Stimulated activated naive B cell treated with anti-CD40 and anti-IgM and Interleukin-4, amounts not matched to agents 10 μg/mL and 1 μg/mL and 100 μg/mL, for 72 hours (primary cell): ENCODE measurements around the gene PITPNC1.
"Not testable (repeated sequence)": the region's sequence is repeated elsewhere in the genome, so short reads cannot be mapped to it uniquely, and the experiment has no call there.

ENCODE experiments used
- ATAC-seq, 2 donors: fragments of 150-1000 bp; cut with Tn5 transposase; replicated peaks; 2 replicates each; pipeline ENCODE4 v1.10.0; 2021; ENCODE audit warnings: moderate library complexity in 1 of 2
- DNase-seq: peaks from one replicate; pipeline ENCODE4 v3.0.0; 2021
- H3K27ac Mint-ChIP-seq: one replicate; pipeline ENCODE4 v1.8.0; 2022; ENCODE audit warnings: mild to moderate bottlenecking, mixed read lengths
- H3K27me3 Mint-ChIP-seq, 2 donors: one replicate each; pipeline ENCODE4 v1.8.0; 2022; ENCODE audit warnings: mixed read lengths in 2 of 2
- H3K36me3 Mint-ChIP-seq, 2 donors: one replicate each; pipeline ENCODE4 v1.8.0; 2022; ENCODE audit warnings: mixed read lengths in 2 of 2, mild to moderate bottlenecking in 1 of 2
- H3K4me1 Mint-ChIP-seq, 2 donors: one replicate each; pipeline ENCODE4 v1.8.0; 2022; ENCODE audit warnings: mixed read lengths in 2 of 2, mild to moderate bottlenecking in 1 of 2
- H3K4me3 Mint-ChIP-seq, 2 donors: one replicate each; pipeline ENCODE4 v1.8.0; 2022; ENCODE audit warnings: mild to moderate bottlenecking in 2 of 2, mixed read lengths in 2 of 2, moderate library complexity in 1 of 2
- H3K9me3 Mint-ChIP-seq, 2 donors: one replicate each; pipeline ENCODE4 v1.8.0; 2022; ENCODE audit warnings: mixed read lengths in 2 of 2, mild to moderate bottlenecking in 1 of 2

Gene PITPNC1

DNA sequence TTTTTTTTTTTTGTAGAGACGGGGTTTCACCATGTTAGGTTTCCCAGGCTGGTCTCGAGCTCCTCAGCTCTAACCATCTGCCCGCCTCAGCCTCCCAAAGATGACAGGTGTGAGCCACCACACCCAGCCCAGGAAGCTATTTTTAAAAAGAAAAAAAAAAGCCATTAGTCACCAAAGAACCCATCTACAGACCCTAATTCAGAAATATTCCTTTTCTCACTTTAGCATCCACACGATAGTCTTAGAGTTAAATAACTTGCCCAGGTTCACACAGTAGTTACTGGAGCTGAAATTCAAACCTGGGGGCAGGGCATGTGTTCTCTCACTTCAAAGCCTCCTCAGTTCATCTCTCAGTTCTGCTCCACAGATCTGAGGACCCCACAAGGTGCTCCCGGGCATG is 270.4 kb downstream of the PITPNC1 start:
- no peaks in the 10 kb centered on the region for H3K9me3 Mint-ChIP-seq
- DNase-seq (no peak), ATAC-seq (no peak)
- H3K4me3 Mint-ChIP-seq = no peak overlapping the region
- no peak overlapping the region for H3K27ac Mint-ChIP-seq
- no peaks in the 10 kb centered on the region for H3K36me3 Mint-ChIP-seq
- no peaks in the 10 kb centered on the region for H3K27me3 Mint-ChIP-seq
- peaks cover 5 to 17% of the 10 kb centered on the region in 2 donors for H3K4me1 Mint-ChIP-seq

DNA sequence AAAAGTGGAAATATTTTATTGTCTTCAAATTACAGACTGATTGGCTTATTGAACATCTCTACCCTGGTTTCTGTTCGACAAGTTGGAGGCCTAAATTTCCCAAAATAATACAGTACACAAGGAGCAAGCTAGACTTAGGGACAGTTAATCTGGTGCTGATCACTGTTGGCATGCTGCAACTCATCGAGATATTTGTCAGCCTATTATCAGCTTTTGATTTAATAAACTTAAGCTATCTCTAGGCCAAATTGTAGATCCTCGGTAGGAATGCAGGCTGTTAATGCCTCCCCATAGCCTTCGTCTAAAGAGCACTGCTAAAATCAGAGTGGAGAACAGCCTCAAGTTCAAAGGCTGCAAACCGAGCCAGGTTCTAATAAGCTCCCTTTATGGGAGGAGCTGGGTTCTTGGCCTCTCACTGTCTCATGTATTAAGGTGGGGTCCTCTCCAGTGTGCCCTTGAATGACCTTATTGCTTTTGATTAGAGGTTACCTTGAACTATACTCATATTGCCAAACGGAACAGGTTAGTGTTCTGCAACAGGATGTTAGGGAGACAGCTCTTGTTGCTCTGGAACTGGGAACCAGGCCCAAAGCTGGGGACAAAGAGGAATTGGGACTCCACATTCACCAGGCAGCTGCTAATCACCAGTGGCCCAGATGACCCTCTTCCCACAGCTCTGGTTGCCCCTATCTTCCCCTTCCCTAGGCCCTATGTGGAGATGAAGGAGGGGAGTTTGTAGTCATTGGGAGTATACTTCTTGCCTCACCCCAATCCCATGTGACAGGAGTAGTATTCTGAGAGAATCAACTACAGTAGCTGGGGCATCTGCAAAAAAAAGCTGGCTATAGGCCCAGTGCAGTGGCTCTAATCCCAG is 271.2 kb downstream of the PITPNC1 start:
- DNase-seq (no peak), ATAC-seq (no peak)
- H3K36me3 Mint-ChIP-seq = peaks cover 3 to 4% of the 10 kb centered on the region in 2 donors
- no peak overlapping the region for H3K27ac Mint-ChIP-seq
- no peaks in the 10 kb centered on the region for H3K9me3 Mint-ChIP-seq
- H3K4me3 Mint-ChIP-seq = no peak overlapping the region
- no peaks in the 10 kb centered on the region for H3K27me3 Mint-ChIP-seq
- peaks cover 5 to 17% of the 10 kb centered on the region in 2 donors for H3K4me1 Mint-ChIP-seq

DNA sequence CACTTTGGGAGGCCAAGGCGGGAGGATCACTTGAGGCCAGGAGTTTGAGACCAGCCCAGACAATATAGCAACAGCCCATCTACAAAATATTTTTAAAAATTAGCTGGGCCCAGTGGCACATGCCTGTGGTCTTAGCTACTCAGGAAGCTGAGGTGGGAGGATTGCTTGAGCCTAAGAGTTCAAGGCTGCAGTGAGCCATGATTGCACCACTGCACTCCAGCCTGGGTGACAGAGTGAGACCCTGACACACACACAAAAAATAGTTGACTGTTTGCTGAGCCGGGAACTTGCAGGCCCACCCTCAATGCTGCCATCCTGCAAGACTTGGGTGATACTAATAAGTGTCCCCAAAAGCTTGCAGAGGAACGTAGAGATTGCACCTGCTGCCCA is 271.8 kb downstream of the PITPNC1 start:
- not testable (repeated sequence) for H3K27ac Mint-ChIP-seq, H3K27me3 Mint-ChIP-seq, H3K4me3 Mint-ChIP-seq, H3K36me3 Mint-ChIP-seq, ATAC-seq, H3K9me3 Mint-ChIP-seq, DNase-seq
- peaks cover 5 to 17% of the 10 kb centered on the region in 2 donors for H3K4me1 Mint-ChIP-seq

DNA sequence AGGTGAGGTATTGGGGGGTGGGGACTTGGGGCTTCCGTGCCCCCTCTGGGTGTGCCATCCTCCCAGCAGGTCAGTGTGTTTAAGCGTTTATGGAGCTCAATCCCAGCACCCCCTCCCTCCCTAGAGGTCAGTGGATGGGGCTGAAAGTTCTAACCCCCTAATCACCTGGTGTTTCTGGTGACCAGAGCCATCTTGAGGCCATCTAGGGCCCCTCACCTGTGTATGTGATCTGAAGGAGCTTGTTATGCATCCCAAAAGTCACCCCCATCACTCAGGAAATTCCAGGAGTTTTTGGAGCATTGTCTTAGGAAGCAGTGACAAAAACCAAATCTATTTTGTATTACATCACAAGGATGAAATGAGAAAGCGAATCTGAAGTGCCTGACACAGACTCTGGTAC is 272.8 kb downstream of the PITPNC1 start:
- Mint-ChIP-seq H3K27me3 (no peaks in the 10 kb centered on the region), H3K4me3 (no peak overlapping the region), H3K4me1 (peaks cover 5 to 17% of the 10 kb centered on the region in 2 donors), H3K9me3 (no peaks in the 10 kb centered on the region), H3K27ac (peak overlapping the region; percentile 73), H3K36me3 (peaks cover 3 to 7% of the 10 kb centered on the region in 2 donors)
- no peak for DNase-seq
- no peak for ATAC-seq

DNA sequence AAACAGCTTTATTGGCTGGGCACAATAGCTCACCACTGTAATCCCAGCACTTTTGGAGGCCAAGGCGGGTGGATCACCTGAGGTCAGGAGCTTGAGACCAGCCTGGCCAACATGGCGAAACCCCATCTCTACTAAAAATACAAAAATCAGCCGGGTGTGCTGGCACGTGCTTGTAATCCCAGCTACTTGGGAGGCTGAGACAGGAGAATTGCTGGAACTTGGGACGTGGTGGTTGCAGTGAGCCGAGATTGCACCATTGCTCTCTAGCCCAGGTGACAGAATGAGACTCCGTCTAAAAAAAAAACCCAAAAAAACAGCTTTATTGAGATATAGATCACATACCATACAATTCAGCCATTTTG is 274.1 kb downstream of the PITPNC1 start:
- H3K4me3 Mint-ChIP-seq, H3K9me3 Mint-ChIP-seq, ATAC-seq, DNase-seq, H3K27me3 Mint-ChIP-seq, H3K36me3 Mint-ChIP-seq: not testable (repeated sequence)
- Mint-ChIP-seq H3K4me1 (peaks cover 5 to 17% of the 10 kb centered on the region in 2 donors), H3K27ac (peak overlapping the region; percentile 42)

DNA sequence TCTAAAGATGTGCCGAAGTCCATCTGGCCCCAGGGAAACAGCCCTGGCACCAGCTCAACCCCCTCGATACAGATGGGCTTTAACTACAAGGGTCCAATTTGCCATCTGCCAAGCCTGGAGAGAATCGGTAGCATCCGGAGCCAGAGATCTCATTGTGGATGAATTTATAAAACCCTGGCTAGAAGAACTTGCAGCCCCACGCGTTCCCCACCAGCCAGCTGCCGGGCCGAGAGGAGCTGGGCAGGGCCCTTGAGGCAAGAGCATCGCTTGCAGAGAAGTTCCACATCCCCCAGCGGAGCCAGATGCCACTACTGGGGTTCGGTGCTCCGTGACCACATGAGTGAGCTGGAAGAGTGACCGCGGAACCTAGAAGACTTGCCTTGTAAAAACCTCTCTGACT is 275.4 kb downstream of the PITPNC1 start:
- H3K4me1 Mint-ChIP-seq = peaks cover 5 to 17% of the 10 kb centered on the region in 2 donors
- no peaks in the 10 kb centered on the region for H3K27me3 Mint-ChIP-seq
- DNase-seq (no peak), ATAC-seq (no peak)
- H3K9me3 Mint-ChIP-seq = no peaks in the 10 kb centered on the region
- H3K4me3 Mint-ChIP-seq = no peak overlapping the region
- no peak overlapping the region for H3K27ac Mint-ChIP-seq
- peaks cover 3 to 12% of the 10 kb centered on the region in 2 donors for H3K36me3 Mint-ChIP-seq

DNA sequence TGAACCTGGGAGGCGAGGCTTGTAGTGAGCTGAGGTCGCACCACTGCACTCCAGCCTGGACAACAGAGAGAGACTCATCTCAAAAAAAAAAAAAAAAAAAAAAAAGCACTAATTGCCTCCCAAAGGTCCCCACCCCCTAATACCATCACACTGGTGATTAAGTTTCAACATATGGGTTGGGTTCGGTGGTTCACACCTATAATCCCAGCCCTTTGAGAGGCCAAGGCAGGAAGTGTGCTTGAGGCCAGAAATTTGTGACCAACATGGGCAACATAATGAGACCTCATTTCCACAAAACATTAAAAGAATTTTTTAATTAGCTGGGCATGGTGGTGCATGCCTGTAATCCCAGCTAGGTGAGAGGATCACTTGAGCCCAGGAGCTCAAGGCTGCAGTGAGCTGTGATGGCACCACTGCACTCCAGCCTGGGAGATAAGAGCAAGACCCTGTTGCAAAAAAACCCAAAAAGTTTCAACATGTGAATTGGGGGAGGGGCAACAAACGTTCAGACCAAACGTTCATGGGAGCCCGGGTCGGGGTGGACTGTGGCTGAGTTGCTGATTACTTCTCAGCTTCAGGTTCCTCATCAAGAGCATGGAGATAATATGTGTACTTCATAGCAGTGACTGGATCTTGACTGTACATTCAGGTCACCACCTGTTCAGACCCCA is 278.5 kb downstream of the PITPNC1 start:
- peaks cover 6 to 12% of the 10 kb centered on the region in 2 donors for H3K4me1 Mint-ChIP-seq
- H3K27ac Mint-ChIP-seq = no peak overlapping the region
- peaks cover 16 to 30% of the 10 kb centered on the region in 2 donors for H3K36me3 Mint-ChIP-seq
- DNase-seq (no peak), ATAC-seq (no peak)
- H3K27me3 Mint-ChIP-seq = no peaks in the 10 kb centered on the region
- no peak overlapping the region for H3K4me3 Mint-ChIP-seq
- H3K9me3 Mint-ChIP-seq = peaks cover 9 to 12% of the 10 kb centered on the region in 2 donors

DNA sequence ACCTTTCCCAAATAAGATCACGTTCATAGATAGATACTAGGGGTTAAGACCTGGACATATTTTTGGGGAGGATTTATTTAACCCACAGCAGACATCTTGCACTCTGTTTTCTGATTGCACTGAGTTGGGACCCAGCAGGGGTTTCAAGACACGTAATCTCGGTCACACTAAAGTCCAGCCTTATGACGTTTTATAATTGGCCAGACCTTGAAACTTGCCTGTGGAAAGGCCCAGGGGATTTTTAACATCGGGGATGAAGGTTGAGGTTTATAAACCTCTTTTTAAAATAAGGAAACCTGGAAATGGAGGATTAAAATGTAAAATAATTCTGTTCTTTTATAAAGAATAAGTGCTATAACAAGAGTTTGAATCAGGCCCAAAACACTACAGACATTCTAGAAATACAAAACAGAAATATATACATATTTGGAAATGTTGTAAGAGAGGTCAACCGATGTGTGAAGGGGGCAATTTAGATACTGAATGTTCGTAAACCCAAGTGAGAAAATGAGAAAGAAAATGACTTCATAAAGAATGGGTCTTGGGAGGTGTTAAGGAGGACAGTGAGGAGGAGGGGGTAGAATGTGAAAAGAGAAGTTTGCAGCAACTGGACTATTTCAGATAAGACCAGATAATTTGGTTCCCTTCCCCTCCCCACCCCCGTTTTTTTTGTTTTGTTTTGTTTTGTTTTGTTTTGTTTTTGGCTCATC is 279.6 kb downstream of the PITPNC1 start:
- ATAC-seq (peak in 1 of 2 donors; percentile 45), DNase-seq (no peak)
- H3K4me3 Mint-ChIP-seq = no peak overlapping the region
- peaks cover 16 to 36% of the 10 kb centered on the region in 2 donors for H3K36me3 Mint-ChIP-seq
- no peak overlapping the region for H3K27ac Mint-ChIP-seq
- peaks cover 9 to 12% of the 10 kb centered on the region in 2 donors for H3K9me3 Mint-ChIP-seq
- no peaks in the 10 kb centered on the region for H3K27me3 Mint-ChIP-seq
- H3K4me1 Mint-ChIP-seq = peaks cover 2 to 6% of the 10 kb centered on the region in 2 donors

DNA sequence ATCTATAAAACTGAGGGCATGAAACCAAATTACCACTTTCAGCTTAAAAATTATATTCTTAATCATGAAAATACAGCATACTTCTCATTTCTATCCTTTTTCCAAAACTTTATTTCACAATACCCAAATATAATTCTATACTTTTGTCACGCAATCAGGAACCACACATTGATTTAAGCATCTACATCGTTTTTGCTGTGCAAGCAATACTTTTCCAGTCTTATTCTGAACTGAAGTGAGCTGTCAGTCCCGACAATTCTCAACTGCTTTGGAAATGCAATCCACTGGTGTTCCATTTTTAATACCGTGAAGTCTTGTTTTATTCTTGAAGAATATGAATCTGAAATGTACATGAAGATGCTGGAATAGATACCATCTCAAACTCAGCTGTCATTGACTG is 280.5 kb downstream of the PITPNC1 start:
- ATAC-seq = no peak
- no peak for DNase-seq
- Mint-ChIP-seq H3K27ac (no peak overlapping the region), H3K4me3 (no peak overlapping the region), H3K27me3 (no peaks in the 10 kb centered on the region), H3K9me3 (peaks cover 9 to 14% of the 10 kb centered on the region in 2 donors), H3K36me3 (peaks cover 15 to 36% of the 10 kb centered on the region in 2 donors), H3K4me1 (peaks cover 2 to 4% of the 10 kb centered on the region in 2 donors)

DNA sequence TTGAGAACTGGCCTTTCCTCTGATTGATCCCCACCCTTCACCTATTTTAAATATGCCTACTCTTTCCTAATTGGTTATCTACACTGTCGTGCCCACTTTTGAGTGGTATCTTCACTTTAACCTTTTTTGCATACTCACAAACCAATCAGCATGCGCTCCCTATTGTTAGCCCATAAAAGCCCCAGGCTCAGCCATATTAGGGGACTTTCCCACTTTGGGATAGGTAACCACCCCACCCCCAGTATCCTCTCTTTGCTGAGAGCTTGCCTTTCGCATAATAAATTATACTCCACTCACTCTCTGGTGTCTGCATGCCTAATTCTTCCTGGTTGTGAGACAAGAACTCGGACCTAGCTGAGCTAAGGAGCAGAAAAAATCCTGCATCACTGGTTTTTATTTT is 281.2 kb downstream of the PITPNC1 start:
- H3K27ac Mint-ChIP-seq = no peak overlapping the region
- ATAC-seq = no peak
- H3K27me3 Mint-ChIP-seq = no peaks in the 10 kb centered on the region
- peaks cover 13 to 33% of the 10 kb centered on the region in 2 donors for H3K36me3 Mint-ChIP-seq
- peaks cover 9 to 16% of the 10 kb centered on the region in 2 donors for H3K9me3 Mint-ChIP-seq
- no peak for DNase-seq
- H3K4me3 Mint-ChIP-seq = no peak overlapping the region
- peaks cover 2 to 4% of the 10 kb centered on the region in 2 donors for H3K4me1 Mint-ChIP-seq

DNA sequence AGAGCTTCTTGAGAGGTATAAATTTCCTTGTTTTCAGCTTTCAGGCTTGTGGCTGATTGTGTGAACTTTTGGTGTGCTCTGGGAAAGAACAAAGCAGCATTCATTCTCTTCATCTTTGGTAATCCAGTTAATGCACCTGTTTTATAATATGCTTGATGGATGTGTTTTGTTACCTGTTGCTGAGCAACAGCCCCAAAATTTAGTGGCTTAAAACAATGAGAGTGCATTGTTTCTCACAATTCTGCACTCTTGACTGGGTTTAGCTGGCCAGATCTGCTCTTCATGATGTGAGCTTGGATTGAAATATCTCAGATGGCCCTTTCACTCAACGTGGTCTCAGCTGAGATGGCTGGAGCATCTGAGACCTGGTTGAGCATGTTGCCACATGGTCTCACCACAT is 281.9 kb downstream of the PITPNC1 start:
- H3K27me3 Mint-ChIP-seq = no peaks in the 10 kb centered on the region
- no peak overlapping the region for H3K4me3 Mint-ChIP-seq
- DNase-seq = no peak
- H3K9me3 Mint-ChIP-seq = peaks cover 9 to 16% of the 10 kb centered on the region in 2 donors
- no peak for ATAC-seq
- H3K27ac Mint-ChIP-seq = no peak overlapping the region
- H3K36me3 Mint-ChIP-seq = peaks cover 13 to 31% of the 10 kb centered on the region in 2 donors
- H3K4me1 Mint-ChIP-seq = peaks cover 2 to 4% of the 10 kb centered on the region in 2 donors

DNA sequence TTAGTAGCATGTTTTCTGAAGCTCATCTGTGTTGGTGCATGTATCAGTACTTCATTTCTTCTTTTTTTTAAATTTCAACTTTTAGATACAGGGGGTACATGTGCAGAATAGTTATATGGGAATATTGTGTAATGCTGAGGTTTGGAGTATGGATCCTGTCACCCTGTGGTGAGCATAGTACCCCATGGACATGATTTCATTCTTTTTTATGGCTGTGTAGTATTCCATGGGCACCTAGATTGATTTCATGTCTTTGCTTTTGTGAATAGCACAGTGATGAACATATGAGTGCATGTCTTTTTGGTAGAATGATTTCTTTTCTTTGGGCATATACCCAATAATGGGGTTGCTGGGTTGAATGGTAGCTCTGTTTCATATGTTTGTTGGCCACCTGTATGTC is 285.6 kb downstream of the PITPNC1 start:
- no peaks in the 10 kb centered on the region for H3K27me3 Mint-ChIP-seq
- ATAC-seq (no peak), DNase-seq (no peak)
- peaks cover 9 to 14% of the 10 kb centered on the region in 2 donors for H3K9me3 Mint-ChIP-seq
- peaks cover 11 to 22% of the 10 kb centered on the region in 2 donors for H3K36me3 Mint-ChIP-seq
- no peak overlapping the region for H3K4me3 Mint-ChIP-seq
- H3K27ac Mint-ChIP-seq = no peak overlapping the region
- peaks cover 2 to 4% of the 10 kb centered on the region in 2 donors for H3K4me1 Mint-ChIP-seq

DNA sequence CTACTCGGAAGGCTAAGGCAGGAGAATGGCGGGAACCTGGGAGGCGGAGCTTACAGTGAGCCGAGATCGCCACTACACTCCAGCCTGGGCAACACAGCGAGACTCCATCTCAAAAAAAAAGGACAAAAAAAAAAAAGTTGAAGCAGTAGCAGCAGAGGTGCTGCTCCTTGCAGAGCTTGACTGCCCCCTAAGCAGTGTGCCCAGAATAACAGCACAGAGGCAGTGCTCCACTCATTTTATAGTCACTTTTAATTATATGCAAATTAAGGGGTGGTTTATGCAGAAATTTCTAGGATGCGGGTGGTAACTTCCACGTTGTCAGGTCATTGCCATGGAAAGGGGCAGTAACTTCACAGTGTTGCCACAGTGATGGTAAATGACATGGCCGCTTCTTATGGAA is 286.4 kb downstream of the PITPNC1 start:
- Mint-ChIP-seq H3K36me3 (peaks cover 10 to 19% of the 10 kb centered on the region in 2 donors), H3K27me3 (no peaks in the 10 kb centered on the region), H3K4me1 (peaks cover 2 to 4% of the 10 kb centered on the region in 2 donors), H3K4me3 (no peak overlapping the region), H3K27ac (no peak overlapping the region), H3K9me3 (peaks cover 3 to 8% of the 10 kb centered on the region in 2 donors)
- no peak for DNase-seq
- no peak for ATAC-seq

DNA sequence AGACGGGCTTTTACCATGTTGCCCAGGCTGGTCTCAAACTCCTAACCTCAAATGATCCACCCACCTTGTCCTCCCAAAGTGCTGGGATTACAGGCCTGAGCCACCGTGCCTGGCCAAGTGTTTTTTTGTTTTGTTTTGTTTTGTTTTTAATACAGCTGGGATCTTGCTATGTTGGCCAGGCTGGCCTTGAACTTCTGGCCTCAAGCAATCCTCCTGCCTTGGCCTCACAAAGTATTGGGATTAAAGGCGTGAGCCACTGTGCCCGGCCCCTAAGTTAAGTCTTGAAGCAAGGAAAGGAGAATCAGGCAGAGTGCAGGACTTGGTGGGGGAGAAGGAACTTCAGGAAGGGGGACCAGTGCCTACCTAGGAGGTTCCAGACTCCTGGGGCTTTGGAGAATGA is 288.9 kb downstream of the PITPNC1 start:
- H3K4me1 Mint-ChIP-seq = peaks cover 0 to 4% of the 10 kb centered on the region in 2 donors
- H3K27me3 Mint-ChIP-seq = no peaks in the 10 kb centered on the region
- H3K9me3 Mint-ChIP-seq = peaks cover 0 to 4% of the 10 kb centered on the region in 2 donors
- H3K36me3 Mint-ChIP-seq = peaks cover 2 to 10% of the 10 kb centered on the region in 2 donors
- H3K27ac Mint-ChIP-seq = no peak overlapping the region
- ATAC-seq (no peak), DNase-seq (no peak)
- no peak overlapping the region for H3K4me3 Mint-ChIP-seq
